Subcutaneous adipose tissue (tissue), 4 donors: ENCODE results near the gene TNC. TPM values are rescaled to one million over a fixed set of nuclear protein-coding genes. Genes with fewer than 3 reads are reported as not detected.

Source experiments
- total RNA-seq, 4 donors: library from RNA; depleted of rRNA; stranded (reverse); fragments of >200 nt; gene quantifications; one replicate each; pipeline ENCODE4 v1.1.0, GENCODE V29; 2016
- TF ChIP-seq, protein P1 (sequence below): fragments of 450-650 bp; IDR thresholded peaks from one replicate; pipeline ENCODE4 v1.5.1; 2016; ENCODE audit warnings: low read depth, mild to moderate bottlenecking, control low read depth, antibody characterized with exemption, moderate library complexity

Gene TNC
- total RNA-seq, 4 donors from 2014 or later, result 2.4 to 17.3 (median 8.3) TPM

DNA sequence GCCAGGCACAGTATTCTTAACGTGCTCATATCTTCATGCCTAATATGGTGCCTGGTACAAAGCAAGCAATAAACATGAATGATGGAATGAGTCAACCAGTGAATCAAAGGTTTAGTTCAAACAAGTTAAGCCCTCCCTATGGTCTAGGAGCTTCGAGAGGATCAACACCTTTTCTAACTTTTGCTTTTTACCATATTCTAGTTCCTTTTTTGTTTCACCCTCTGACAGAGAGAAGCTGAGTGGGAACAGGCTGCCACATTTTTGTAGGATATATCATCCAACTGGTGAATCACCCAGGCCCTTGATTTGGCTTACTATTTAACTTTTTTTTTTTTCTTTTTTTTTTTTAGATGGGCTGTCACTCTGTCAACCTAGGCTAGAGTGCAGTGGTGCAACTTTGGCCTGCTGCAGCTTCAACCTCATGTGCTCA, 39.3 kb upstream of the TNC start:
- TF ChIP-seq, protein P1, sequence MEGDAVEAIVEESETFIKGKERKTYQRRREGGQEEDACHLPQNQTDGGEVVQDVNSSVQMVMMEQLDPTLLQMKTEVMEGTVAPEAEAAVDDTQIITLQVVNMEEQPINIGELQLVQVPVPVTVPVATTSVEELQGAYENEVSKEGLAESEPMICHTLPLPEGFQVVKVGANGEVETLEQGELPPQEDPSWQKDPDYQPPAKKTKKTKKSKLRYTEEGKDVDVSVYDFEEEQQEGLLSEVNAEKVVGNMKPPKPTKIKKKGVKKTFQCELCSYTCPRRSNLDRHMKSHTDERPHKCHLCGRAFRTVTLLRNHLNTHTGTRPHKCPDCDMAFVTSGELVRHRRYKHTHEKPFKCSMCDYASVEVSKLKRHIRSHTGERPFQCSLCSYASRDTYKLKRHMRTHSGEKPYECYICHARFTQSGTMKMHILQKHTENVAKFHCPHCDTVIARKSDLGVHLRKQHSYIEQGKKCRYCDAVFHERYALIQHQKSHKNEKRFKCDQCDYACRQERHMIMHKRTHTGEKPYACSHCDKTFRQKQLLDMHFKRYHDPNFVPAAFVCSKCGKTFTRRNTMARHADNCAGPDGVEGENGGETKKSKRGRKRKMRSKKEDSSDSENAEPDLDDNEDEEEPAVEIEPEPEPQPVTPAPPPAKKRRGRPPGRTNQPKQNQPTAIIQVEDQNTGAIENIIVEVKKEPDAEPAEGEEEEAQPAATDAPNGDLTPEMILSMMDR, result no peak

DNA sequence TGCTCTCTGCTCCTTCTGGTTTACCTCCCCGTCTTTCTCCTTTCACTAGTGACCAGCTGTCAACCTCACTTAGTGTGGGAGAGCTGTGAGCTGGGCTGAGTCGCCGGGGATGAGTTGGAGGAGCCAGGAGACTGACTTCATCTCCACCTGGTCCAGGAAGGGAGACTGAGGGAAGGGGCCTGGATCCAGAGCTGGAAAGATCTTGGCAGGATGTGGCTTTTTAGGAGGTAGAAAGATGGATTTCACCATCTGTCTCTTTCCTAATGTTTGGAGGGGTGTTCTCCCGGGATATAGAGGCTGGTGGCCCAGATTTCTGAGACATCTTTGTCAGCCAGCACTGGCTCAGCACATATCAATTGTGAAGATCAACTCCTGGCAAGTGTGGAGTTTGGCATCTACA, 37.1 kb upstream of the TNC start:
- TF ChIP-seq, protein P1, result no peak

DNA sequence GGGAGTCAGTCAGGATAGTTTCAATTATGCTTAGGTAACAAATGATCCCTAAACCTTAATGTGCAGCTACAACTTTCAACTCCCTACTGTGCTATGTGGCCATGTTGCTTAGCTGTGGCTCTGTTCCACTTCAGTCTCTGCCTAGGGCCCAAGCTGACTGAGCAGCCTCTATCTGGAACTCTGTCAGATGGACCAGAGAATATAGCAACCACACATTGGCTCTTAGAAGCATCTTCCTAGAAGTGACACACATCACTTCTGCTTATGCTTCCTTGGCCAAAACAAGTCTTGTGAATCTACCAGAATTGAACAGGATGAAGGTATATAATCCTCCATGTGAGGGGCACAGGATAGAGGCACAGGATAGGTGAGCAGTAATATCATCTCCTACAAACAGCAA, 36.7 kb upstream of the TNC start:
- TF ChIP-seq, protein P1, result no peak

DNA sequence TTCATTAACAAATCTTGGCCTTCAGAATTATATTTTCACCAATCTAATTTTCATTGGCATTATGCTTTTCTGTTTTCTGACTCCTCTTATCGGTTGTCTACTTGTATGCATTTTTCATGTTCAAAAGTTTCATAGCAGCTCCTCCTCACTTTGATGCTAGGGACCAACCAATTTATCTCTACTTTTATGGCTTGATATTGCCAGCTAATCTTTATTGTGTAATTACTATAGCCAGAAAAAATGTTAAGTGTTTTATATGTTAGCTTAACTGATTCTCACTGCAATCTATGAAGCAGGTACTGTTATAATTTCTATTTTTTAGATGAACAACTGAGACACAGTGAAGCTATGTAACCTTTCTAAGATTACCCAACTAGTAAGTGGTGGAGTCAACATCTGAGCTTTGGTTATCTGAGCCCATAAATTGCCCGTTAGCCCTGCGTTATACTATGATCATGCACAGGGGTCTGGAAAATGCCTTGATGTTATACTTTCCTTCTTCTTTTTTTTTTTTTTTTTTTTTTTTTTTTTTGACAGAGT, 34.4 kb upstream of the TNC start:
- TF ChIP-seq, protein P1, result no peak

- TF ChIP-seq, protein P1, result no peak
Measured at GRCh38 chr9:115148721-115149120, 30.8 kb upstream of the TNC start.

DNA sequence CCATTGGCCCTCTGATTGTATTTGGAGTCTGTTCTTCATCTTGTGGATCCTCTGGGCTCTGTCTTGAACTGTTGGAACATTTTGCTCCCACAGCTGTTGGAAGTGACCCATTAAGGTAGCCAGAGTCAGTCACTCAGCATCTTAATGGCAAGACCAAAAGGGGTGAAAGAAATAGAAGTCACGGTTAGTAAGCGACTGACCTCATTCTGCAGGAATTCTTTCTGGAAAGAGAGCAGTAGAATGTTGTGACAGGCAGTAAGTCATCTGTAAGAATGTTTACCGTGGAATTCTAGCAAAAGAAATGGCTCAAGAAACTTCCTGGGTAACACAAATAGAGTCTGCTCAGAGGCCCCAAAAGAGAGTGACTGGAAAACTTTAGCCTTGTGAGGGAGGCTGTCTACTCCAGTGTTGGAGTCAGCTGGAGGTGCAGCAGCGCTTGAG, 28.6 kb upstream of the TNC start:
- TF ChIP-seq, protein P1, result no peak

GRCh38 chr9:115144706-115145105, 26.7 kb upstream of the TNC start:
- TF ChIP-seq, protein P1, result no peak
